GM12892 (cell line): ENCODE results near the gene TEX2.

Experiments
- POLR2A ChIP-seq: IDR thresholded peaks from 2 replicates; pipeline ENCODE4 v1.6.1; 2011; ENCODE audit warnings: low read depth, low read length, control low read depth
- POLR2AphosphoS5 ChIP-seq: IDR thresholded peaks from 2 replicates; pipeline ENCODE4 v1.6.1; 2011; ENCODE audit warnings: low read depth, low read length, control low read depth

- no peak for TF ChIP-seq POLR2AphosphoS5
- TF ChIP-seq POLR2A = no peak
Observed at GRCh38 chr17:64129515-64129764, 133.6 kb downstream of the TEX2 start.
